ENCODE results near the gene HSPG2. TPM values are rescaled to one million over a fixed set of nuclear protein-coding genes. Genes with fewer than 3 reads are reported as not detected.

Gene HSPG2
- total and polyA plus RNA-seq, 9 of the 15 experiments (the other 6 are each of a cell fraction or from before 2014, with no cell fraction given) = 0.14 to 160 (median 15.7) TPM

DNA sequence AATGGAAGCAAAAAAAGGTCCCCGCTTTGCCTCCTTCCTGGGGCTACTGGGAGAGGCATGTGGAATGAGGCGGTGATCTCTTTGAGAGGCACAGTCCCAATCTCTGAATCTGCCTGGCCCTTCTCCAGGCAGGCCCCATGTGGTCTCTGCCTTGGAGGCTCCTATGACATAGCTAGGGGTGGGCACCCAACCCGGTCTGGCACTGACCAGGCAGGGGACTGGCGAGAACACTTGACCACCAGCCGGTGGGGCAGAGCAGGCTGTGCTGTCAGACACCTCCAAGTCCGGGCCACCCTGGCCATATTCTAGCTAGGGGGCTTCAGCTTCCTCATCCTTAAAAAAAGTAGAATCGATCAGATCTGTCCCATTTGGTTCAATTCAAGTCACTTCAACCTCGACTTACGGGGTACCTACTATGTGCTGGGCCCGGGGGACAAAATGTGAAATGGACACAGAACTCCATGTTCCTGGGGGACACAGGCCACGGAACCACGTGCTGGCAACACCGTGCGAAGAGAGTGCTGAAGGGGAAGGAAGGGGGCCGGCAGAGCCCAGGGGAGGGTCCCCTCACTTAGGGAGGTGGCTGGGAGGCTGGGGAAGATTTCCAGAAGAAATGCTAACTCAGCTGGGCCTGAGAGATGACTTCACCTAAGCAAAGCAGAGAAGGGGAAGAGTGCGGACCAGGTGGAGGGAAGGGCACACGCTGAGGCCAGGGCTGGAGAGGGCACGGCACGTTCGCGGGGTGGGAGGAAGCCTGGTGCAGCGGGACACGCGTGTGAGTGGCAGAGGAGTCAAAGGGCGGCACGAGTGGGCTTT lies 33.3 kb downstream of the HSPG2 start (continued):
- TF ChIP-seq SIN3B (IDR thresholded peaks at IDR 0.05; ENCODE audit: low read depth) (no peak), PHF21A (IDR thresholded peaks at IDR 0.05; ENCODE audit: borderline replicate concordance, low read depth) (no peak), FIP1L1 (IDR thresholded peaks at IDR 0.05; ENCODE audit: low read depth, low read length, poor library complexity, severe bottlenecking) (no peak), RFX7 (CRISPR knock-in tag; IDR thresholded peaks at IDR 0.05) (no peak), MAX (CRISPR knock-in tag; IDR thresholded peaks at IDR 0.05) (no peak), CBFA2T3 (IDR thresholded peaks at IDR 0.05) (no peak), HDGF (IDR thresholded peaks at IDR 0.05) (peak; percentile 14; the same call in 1 of the 2 replicates), LARP7 (IDR thresholded peaks at IDR 0.05) (no peak), ZNF354B (CRISPR knock-in tag; IDR thresholded peaks at IDR 0.05) (no peak), POLR2AphosphoS2 (IDR thresholded peaks at IDR 0.05; ENCODE audit: low read length) (no peak), TOE1 (IDR thresholded peaks at IDR 0.05; ENCODE audit: borderline replicate concordance) (no peak), TOE1 (CRISPR knock-in tag; IDR thresholded peaks at IDR 0.05; ENCODE audit: borderline replicate concordance, low read depth) (no peak), ZBTB1 (CRISPR knock-in tag; IDR thresholded peaks at IDR 0.05; ENCODE audit: borderline replicate concordance, low read depth) (no peak), CHD2 (IDR thresholded peaks at IDR 0.05; ENCODE audit: low read depth, low read length) (no peak)
- TF ChIP-seq, protein P1, sequence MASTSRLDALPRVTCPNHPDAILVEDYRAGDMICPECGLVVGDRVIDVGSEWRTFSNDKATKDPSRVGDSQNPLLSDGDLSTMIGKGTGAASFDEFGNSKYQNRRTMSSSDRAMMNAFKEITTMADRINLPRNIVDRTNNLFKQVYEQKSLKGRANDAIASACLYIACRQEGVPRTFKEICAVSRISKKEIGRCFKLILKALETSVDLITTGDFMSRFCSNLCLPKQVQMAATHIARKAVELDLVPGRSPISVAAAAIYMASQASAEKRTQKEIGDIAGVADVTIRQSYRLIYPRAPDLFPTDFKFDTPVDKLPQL (IDR thresholded peaks at IDR 0.05; ENCODE audit: extremely low read depth, insufficient read length) = no peak
- TF ChIP-seq, protein P2, sequence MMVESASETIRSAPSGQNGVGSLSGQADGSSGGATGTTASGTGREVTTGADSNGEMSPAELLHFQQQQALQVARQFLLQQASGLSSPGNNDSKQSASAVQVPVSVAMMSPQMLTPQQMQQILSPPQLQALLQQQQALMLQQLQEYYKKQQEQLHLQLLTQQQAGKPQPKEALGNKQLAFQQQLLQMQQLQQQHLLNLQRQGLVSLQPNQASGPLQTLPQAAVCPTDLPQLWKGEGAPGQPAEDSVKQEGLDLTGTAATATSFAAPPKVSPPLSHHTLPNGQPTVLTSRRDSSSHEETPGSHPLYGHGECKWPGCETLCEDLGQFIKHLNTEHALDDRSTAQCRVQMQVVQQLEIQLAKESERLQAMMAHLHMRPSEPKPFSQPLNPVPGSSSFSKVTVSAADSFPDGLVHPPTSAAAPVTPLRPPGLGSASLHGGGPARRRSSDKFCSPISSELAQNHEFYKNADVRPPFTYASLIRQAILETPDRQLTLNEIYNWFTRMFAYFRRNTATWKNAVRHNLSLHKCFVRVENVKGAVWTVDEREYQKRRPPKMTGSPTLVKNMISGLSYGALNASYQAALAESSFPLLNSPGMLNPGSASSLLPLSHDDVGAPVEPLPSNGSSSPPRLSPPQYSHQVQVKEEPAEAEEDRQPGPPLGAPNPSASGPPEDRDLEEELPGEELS (CRISPR knock-in tag; IDR thresholded peaks at IDR 0.05; ENCODE audit: borderline replicate concordance) = no peak
- TF ChIP-seq, protein P3, sequence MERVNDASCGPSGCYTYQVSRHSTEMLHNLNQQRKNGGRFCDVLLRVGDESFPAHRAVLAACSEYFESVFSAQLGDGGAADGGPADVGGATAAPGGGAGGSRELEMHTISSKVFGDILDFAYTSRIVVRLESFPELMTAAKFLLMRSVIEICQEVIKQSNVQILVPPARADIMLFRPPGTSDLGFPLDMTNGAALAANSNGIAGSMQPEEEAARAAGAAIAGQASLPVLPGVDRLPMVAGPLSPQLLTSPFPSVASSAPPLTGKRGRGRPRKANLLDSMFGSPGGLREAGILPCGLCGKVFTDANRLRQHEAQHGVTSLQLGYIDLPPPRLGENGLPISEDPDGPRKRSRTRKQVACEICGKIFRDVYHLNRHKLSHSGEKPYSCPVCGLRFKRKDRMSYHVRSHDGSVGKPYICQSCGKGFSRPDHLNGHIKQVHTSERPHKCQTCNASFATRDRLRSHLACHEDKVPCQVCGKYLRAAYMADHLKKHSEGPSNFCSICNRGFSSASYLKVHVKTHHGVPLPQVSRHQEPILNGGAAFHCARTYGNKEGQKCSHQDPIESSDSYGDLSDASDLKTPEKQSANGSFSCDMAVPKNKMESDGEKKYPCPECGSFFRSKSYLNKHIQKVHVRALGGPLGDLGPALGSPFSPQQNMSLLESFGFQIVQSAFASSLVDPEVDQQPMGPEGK (CRISPR knock-in tag; IDR thresholded peaks at IDR 0.05; ENCODE audit: borderline replicate concordance) = no peak
- TF ChIP-seq, protein P4, sequence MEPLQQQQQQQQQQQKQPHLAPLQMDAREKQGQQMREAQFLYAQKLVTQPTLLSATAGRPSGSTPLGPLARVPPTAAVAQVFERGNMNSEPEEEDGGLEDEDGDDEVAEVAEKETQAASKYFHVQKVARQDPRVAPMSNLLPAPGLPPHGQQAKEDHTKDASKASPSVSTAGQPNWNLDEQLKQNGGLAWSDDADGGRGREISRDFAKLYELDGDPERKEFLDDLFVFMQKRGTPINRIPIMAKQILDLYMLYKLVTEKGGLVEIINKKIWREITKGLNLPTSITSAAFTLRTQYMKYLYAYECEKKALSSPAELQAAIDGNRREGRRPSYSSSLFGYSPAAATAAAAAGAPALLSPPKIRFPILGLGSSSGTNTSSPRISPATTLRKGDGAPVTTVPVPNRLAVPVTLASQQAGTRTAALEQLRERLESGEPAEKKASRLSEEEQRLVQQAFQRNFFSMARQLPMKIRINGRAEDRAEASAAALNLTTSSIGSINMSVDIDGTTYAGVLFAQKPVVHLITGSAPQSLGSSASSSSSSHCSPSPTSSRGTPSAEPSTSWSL (CRISPR knock-in tag; IDR thresholded peaks at IDR 0.05; ENCODE audit: borderline replicate concordance) = no peak
- TF ChIP-seq, protein P5, sequence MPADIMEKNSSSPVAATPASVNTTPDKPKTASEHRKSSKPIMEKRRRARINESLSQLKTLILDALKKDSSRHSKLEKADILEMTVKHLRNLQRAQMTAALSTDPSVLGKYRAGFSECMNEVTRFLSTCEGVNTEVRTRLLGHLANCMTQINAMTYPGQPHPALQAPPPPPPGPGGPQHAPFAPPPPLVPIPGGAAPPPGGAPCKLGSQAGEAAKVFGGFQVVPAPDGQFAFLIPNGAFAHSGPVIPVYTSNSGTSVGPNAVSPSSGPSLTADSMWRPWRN (IDR thresholded peaks at IDR 0.05; ENCODE audit: low read depth) = no peak
- TF ChIP-seq, protein P6, sequence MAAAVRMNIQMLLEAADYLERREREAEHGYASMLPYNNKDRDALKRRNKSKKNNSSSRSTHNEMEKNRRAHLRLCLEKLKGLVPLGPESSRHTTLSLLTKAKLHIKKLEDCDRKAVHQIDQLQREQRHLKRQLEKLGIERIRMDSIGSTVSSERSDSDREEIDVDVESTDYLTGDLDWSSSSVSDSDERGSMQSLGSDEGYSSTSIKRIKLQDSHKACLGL (CRISPR knock-in tag; IDR thresholded peaks at IDR 0.05; ENCODE audit: borderline replicate concordance, poor library complexity, severe bottlenecking) = no peak
